ENCODE data around the gene CPLX3. TPM values are rescaled to one million over a fixed set of nuclear protein-coding genes. Genes with fewer than 3 reads are reported as not detected.

The CPLX3 gene
- total and polyA plus RNA-seq, 10 of the 15 experiments (the other 5 are each of a cell fraction or from before 2014, with no cell fraction given): 0.02 to 0.04 TPM; not detected in 8

DNA sequence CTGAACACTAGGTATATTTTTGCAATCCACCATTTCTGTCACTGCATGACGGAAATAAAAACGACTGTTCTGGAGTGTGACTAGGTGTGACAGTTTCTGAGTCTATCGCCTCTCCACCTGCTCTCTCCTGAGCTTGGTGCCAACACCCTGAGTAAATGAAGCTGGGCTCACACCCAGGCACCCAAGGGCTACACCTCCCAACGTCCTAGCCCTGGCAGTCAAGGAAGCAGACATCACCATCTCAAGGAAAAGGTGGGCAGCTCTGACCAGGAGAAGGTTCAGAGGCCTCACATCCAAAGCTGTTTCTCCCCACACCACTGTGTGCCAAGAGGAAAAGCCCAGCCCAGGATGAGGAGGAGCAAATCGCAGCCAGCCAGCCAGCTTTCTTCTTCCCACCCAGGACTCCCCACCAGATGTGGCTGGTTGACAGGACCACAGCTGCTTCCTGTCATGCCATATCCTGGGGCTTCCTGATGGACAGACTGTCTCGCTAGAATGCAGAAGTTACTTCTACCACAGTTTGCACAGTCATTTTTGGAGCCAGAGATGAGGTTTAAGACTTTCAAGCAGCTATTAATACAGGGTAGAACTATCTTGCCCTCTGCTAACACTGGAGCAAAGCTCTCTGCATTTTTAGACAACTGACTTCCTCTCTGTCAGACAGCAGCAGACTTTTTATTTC lies 43.4 kb downstream of the CPLX3 start (continued):
- TF ChIP-seq, protein P1, sequence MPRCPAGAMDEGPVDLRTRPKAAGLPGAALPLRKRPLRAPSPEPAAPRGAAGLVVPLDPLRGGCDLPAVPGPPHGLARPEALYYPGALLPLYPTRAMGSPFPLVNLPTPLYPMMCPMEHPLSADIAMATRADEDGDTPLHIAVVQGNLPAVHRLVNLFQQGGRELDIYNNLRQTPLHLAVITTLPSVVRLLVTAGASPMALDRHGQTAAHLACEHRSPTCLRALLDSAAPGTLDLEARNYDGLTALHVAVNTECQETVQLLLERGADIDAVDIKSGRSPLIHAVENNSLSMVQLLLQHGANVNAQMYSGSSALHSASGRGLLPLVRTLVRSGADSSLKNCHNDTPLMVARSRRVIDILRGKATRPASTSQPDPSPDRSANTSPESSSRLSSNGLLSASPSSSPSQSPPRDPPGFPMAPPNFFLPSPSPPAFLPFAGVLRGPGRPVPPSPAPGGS (IDR thresholded peaks at IDR 0.05; ENCODE audit: borderline replicate concordance, insufficient read depth, low read depth, low read length, poor library complexity, severe bottlenecking): peak; percentile 92
- TF ChIP-seq TCF12 (IDR thresholded peaks at IDR 0.05; ENCODE audit: low read depth, low read length) (peak; percentile 100), NFYA (IDR thresholded peaks at IDR 0.05; ENCODE audit: borderline replicate concordance, low read depth, low read length) (no peak)
- TF ChIP-seq, protein P2, sequence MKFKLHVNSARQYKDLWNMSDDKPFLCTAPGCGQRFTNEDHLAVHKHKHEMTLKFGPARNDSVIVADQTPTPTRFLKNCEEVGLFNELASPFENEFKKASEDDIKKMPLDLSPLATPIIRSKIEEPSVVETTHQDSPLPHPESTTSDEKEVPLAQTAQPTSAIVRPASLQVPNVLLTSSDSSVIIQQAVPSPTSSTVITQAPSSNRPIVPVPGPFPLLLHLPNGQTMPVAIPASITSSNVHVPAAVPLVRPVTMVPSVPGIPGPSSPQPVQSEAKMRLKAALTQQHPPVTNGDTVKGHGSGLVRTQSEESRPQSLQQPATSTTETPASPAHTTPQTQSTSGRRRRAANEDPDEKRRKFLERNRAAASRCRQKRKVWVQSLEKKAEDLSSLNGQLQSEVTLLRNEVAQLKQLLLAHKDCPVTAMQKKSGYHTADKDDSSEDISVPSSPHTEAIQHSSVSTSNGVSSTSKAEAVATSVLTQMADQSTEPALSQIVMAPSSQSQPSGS (IDR thresholded peaks at IDR 0.05; ENCODE audit: low read length): peak; percentile 94

DNA sequence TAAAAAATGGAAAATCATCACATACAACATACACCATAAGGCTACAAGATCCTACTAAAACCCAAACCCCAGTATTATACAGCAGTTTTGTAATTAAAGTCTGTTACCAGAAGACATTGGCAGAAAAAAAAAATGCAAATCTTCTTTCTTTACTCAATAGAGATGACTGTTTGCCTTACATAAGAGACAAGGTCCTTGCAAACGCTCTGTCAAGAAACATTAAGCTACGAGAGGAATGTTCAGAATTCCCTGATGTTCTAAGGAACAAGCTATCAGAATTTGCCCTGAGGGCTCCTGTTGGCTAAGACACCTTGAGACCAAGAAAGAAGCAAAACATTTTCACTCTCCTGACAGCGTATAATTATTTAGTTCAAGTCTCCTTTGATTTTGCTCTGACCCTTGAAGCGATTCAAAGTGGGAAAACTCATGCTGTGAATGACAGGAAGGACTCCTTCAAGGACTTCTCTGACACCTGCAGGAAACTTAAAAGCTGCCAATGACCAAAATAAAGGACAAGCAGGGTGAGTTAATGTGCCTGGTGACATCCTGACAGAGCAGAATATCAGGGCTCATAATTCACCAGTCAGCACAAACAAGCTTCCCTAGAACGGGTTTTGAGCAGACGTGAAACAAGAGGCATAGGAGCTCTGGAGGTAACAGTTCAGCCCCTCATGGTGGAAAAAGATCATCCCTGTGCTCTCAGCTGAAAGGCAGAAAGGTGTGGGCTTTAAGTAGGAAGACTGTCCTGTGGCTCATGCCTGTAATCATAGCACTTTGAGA lies 44.2 kb downstream of the CPLX3 start:
- H3K9ac ChIP-seq (ENCODE audit: control insufficient read depth, insufficient read depth, low read length): peak overlapping the region; percentile 70
- in situ Hi-C loops (cut with MboI) (no loop called here), intact Hi-C loops (cut with micrococcal nuclease; ENCODE audit: unreplicated experiment) (loop anchor here (2.0 kb wide), 2 partner anchors 14 to 28 kb away; partner anchors contain the start of gene ULK3)
- FAIRE-seq (peak; percentile 23), DNase-seq (ENCODE audit: low read depth, low spot score) (no peak), ATAC-seq (no peak)
- H3K4me3 ChIP-seq: peak overlapping the region; percentile 93
- H3K36me3 ChIP-seq (ENCODE audit: control insufficient read depth in 2 of 2, insufficient read depth in 2 of 2, low read length in 1 of 2): peaks cover 2 to 16% of the 10 kb centered on the region in 2 experiments; a peak in 2 of 4 replicates
- SMC1A ChIA-PET (ENCODE audit: uncharacterized antibody, unreplicated experiment): interaction anchor here (0.8 to 6.5 kb wide), 25 partner anchors 12 to 486 kb away, joined by 3 to 120 read pairs (median 5); partner anchors contain the start of genes CLK3, FAM219B and ULK3
- peak overlapping the region; percentile 79 for H3K4me2 ChIP-seq (ENCODE audit: control insufficient read depth, insufficient read depth)
- no peaks in the 10 kb centered on the region for H4K20me1 ChIP-seq (ENCODE audit: control insufficient read depth, insufficient read depth)
- H3K27ac ChIP-seq (ENCODE audit: control insufficient read depth, insufficient read depth): peak overlapping the region; percentile 94
- peaks cover 12% of the 10 kb centered on the region for H3K9me3 ChIP-seq (replicated peaks; ENCODE audit: control insufficient read depth, insufficient read depth, low read length)
- H2AFZ ChIP-seq (ENCODE audit: control insufficient read depth, low read depth, low read length): no peak overlapping the region
- H3K27me3 ChIP-seq (replicated peaks in 1 of 2; ENCODE audit: control insufficient read depth in 2 of 2, insufficient read depth in 2 of 2, low read length in 1 of 2): no peaks in the 10 kb centered on the region
- peaks cover 68% of the 10 kb centered on the region for H3K79me2 ChIP-seq (ENCODE audit: control insufficient read depth, insufficient read depth, low read length)
- H3K4me1 ChIP-seq (ENCODE audit: control insufficient read depth, insufficient read depth, low read length): peaks cover 40% of the 10 kb centered on the region
- CTCF ChIA-PET: interaction anchor here (1.1 to 11.2 kb wide), 21 partner anchors 9 to 102 kb away, joined by 3 to 129 read pairs (median 5); partner anchors contain the start of gene FAM219B
- WGBS (ENCODE audit: insufficient coverage, insufficient replicate concordance, low lambda C conversion rate, missing lambda C conversion rate): 0% methylated on average over 6 of the region's 6 CpGs
- POLR2A ChIA-PET: interaction anchor here (0.6 to 5.2 kb wide), 25 partner anchors 12 to 252 kb away, joined by 3 to 80 read pairs (median 4); partner anchors contain the start of genes CSK, FAM219B, MPI and ULK3
- BruUV-seq (replicated peaks): TSS peak; percentile 81
- RAD21 ChIA-PET (ENCODE audit: unreplicated experiment): interaction anchor here (0.9 to 4.8 kb wide), 21 partner anchors 11 to 157 kb away, joined by 3 to 57 read pairs (median 10); partner anchors contain the start of genes CSK, FAM219B, SCAMP5 and ULK3
- TF ChIP-seq ZNF217 (IDR thresholded peaks at IDR 0.05): no peak
- TF ChIP-seq ATF7 (IDR thresholded peaks at IDR 0.05; ENCODE audit: low read depth): no peak
- 0 out of 2 replicates have a peak, but pooled peaks have one; percentile 39 for TF ChIP-seq CHD1 (IDR thresholded peaks at IDR 0.05; ENCODE audit: low read depth, low read length)
- TF ChIP-seq, protein P3, sequence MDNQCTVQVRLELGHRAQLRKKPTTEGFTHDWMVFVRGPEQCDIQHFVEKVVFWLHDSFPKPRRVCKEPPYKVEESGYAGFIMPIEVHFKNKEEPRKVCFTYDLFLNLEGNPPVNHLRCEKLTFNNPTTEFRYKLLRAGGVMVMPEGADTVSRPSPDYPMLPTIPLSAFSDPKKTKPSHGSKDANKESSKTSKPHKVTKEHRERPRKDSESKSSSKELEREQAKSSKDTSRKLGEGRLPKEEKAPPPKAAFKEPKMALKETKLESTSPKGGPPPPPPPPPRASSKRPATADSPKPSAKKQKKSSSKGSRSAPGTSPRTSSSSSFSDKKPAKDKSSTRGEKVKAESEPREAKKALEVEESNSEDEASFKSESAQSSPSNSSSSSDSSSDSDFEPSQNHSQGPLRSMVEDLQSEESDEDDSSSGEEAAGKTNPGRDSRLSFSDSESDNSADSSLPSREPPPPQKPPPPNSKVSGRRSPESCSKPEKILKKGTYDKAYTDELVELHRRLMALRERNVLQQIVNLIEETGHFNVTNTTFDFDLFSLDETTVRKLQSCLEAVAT (IDR thresholded peaks at IDR 0.05): peak; percentile 44; the same call in 1 of the 2 replicates
- TF ChIP-seq, protein P4, sequence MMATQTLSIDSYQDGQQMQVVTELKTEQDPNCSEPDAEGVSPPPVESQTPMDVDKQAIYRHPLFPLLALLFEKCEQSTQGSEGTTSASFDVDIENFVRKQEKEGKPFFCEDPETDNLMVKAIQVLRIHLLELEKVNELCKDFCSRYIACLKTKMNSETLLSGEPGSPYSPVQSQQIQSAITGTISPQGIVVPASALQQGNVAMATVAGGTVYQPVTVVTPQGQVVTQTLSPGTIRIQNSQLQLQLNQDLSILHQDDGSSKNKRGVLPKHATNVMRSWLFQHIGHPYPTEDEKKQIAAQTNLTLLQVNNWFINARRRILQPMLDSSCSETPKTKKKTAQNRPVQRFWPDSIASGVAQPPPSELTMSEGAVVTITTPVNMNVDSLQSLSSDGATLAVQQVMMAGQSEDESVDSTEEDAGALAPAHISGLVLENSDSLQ (IDR thresholded peaks at IDR 0.05): peak; percentile 12; the same call in 1 of the 2 replicates
- TF ChIP-seq RAD51 (IDR thresholded peaks at IDR 0.05): no peak; the same call in 1 of the 2 replicates
- TF ChIP-seq NFIC (IDR thresholded peaks at IDR 0.05; ENCODE audit: low read depth, low read length): peak; percentile 41
- TF ChIP-seq JUND (IDR thresholded peaks at IDR 0.05; ENCODE audit: low read depth, low read length): no peak

Measured in GM12878 (cell line).